OCI-LY3 (cell line): Measurements from ENCODE around the gene UQCC2.

Experiments used
- H2AFZ ChIP-seq: fragments of 200-600, 300-600 bp; shearing (Covaris generic); 2 replicates; pipeline ENCODE4 v1.6.0; 2014; ENCODE audit warnings: antibody characterized with exemption, low read depth, low read length
- H3K27ac ChIP-seq: fragments of 200-600, 300-600 bp; sonication (generic); 2 replicates; pipeline ENCODE4 v1.5.1; 2014; ENCODE audit warnings: mild to moderate bottlenecking, low read length, moderate library complexity, mixed read lengths
- H3K27me3 ChIP-seq: fragments of 200-600, 300-600 bp; sonication (generic); 2 replicates; pipeline ENCODE4 v1.6.1; 2014; ENCODE audit warnings: low read depth, low read length, mixed read lengths
- H3K36me3 ChIP-seq: fragments of 200-600, 300-600 bp; sonication (generic); replicated peaks from 2 replicates; pipeline ENCODE3; 2014; ENCODE audit warnings: low read depth, low read length, mixed read lengths
- H3K4me1 ChIP-seq: fragments of 300-600, 200-600 bp; sonication (generic); 2 replicates; pipeline ENCODE4 v1.6.1; 2014; ENCODE audit warnings: low read length, mixed read lengths
- H3K4me2 ChIP-seq: fragments of 200-600, 300-600 bp; sonication (generic); 2 replicates; pipeline ENCODE4 v1.6.1; 2014; ENCODE audit warnings: low read length, mixed read lengths
- H3K4me3 ChIP-seq: fragments of 300-600, 200-600 bp; sonication (generic); 2 replicates; pipeline ENCODE4 v1.5.1; 2014; ENCODE audit warnings: antibody characterized with exemption, mild to moderate bottlenecking, low read length, moderate library complexity
- H3K79me2 ChIP-seq: fragments of 300-600, 200-600 bp; shearing (Covaris generic); 2 replicates; pipeline ENCODE4 v1.6.1; 2014; ENCODE audit warnings: mild to moderate bottlenecking, low read length, mixed read lengths
- H3K9ac ChIP-seq: fragments of 300-600, 200-600 bp; shearing (Covaris generic); 2 replicates; pipeline ENCODE4 v1.6.0; 2014; ENCODE audit warnings: mild to moderate bottlenecking, low read length, moderate library complexity
- H3K9me3 ChIP-seq: fragments of 200-600, 300-600 bp; shearing (Covaris generic); 2 replicates; pipeline ENCODE4 v1.6.1; 2014; ENCODE audit warnings: low read length, mixed read lengths; ENCODE audit not compliant: insufficient read depth
- H4K20me1 ChIP-seq: fragments of 200-600, 300-600 bp; sonication (generic); 2 replicates; pipeline ENCODE4 v1.6.1; 2016; ENCODE audit warnings: low read length, mixed read lengths; ENCODE audit not compliant: insufficient read depth
- CTCF ChIP-seq: fragments of 200-600, 300-600 bp; sonication (generic); IDR thresholded peaks from 2 replicates; pipeline ENCODE4 v1.5.1; 2014; ENCODE audit warnings: antibody characterized with exemption, low read length, low read depth
- EZH2phosphoT487 ChIP-seq: fragments of 200-600 bp; shearing (Covaris generic); IDR thresholded peaks from 2 replicates; pipeline ENCODE4 v1.6.1; 2018; ENCODE audit warnings: antibody characterized with exemption, mixed run types, low read depth

UQCC2 gene

DNA sequence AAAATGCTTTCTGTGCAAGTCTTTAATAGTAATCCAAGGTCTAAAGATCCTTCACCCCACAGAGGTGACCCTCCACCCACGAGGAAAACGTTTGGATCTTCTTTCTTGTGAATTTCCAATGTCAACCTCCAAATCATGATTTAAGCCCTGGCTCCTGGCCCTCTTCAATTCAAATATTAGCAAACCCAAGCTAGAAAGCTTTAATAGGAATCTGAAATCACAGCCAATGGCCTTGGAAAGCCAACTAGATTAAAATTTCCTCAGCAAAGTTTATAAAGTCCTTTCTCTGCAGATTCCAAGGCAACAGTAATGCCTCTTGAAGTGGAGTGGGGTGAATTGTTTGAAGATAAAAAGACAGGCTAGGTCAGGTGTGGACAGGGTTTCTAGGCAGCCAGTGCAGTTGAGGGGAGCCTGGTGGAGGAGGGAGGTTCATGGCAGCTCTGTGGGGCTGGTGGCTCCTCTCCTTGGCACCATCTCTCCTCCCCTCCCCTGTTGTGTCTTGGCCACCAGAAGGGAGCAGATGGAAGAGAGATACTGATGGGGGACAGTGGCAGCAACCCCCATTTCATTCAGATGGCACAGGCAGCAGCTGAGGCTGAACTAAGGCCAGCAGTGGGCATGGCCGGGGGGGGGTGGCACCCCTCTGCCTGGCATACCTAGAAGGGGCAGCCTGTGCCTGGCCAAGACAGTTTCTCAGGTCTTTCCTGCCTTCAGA is 12.0 kb upstream of the UQCC2 start:
- Histone ChIP-seq H3K79me2 (no peaks in the 10 kb centered on the region), H3K4me2 (no peak overlapping the region), H3K4me1 (peaks cover 14% of the 10 kb centered on the region), H3K9me3 (no peaks in the 10 kb centered on the region), H3K4me3 (no peak overlapping the region), H3K27me3 (peaks cover 27% of the 10 kb centered on the region), H2AFZ (no peak overlapping the region), H4K20me1 (no peaks in the 10 kb centered on the region), H3K9ac (no peak overlapping the region), H3K27ac (no peak overlapping the region), H3K36me3 (no peaks in the 10 kb centered on the region)
- TF ChIP-seq EZH2phosphoT487 (no peak), CTCF (no peak)

GRCh38 chr6:33722103-33722623 is 10.7 kb upstream of the UQCC2 start:
- no peak overlapping the region for H3K4me2 ChIP-seq
- no peaks in the 10 kb centered on the region for H3K79me2 ChIP-seq

DNA sequence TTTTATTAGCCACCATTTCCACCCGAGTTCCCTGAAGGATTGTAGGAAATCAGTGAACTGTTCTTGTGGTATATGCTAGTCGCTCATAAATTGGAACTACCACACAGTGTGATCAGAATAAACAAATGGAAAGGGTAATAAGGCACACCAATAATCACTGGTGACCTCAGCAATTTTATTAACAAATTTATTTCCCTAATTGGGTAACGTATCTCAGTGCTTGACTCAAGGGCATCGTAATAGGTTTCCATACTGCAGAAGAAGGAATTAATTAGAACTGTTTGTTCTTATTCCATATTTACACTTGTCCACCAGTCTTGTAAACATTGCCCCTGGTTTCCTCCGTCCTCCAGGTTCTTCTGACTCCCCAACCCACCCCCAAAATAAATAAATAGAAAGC is 10.0 kb upstream of the UQCC2 start:
- H3K36me3 ChIP-seq: no peaks in the 10 kb centered on the region
- H3K4me2 ChIP-seq: peak overlapping the region; percentile 24
- H2AFZ ChIP-seq: no peak overlapping the region
- no peaks in the 10 kb centered on the region for H3K79me2 ChIP-seq
- no peaks in the 10 kb centered on the region for H4K20me1 ChIP-seq
- no peak overlapping the region for H3K4me3 ChIP-seq
- no peak overlapping the region for H3K9ac ChIP-seq
- TF ChIP-seq EZH2phosphoT487 (no peak), CTCF (no peak)
- H3K27me3 ChIP-seq: peaks cover 27% of the 10 kb centered on the region
- no peak overlapping the region for H3K27ac ChIP-seq
- peaks cover 16% of the 10 kb centered on the region for H3K4me1 ChIP-seq
- H3K9me3 ChIP-seq: no peaks in the 10 kb centered on the region

More at GRCh38 chr6:33722103-33722623, 10.7 kb upstream of the UQCC2 start:
- H3K9ac ChIP-seq: no peak overlapping the region
- H3K9me3 ChIP-seq: no peaks in the 10 kb centered on the region
- H3K4me3 ChIP-seq: no peak overlapping the region
- peaks cover 16% of the 10 kb centered on the region for H3K4me1 ChIP-seq
- peaks cover 27% of the 10 kb centered on the region for H3K27me3 ChIP-seq
- TF ChIP-seq EZH2phosphoT487 (no peak), CTCF (no peak)
- H3K36me3 ChIP-seq: no peaks in the 10 kb centered on the region
- no peak overlapping the region for H3K27ac ChIP-seq
- H2AFZ ChIP-seq: no peak overlapping the region
- H4K20me1 ChIP-seq: no peaks in the 10 kb centered on the region

GRCh38 chr6:33720998-33721397 is 9.5 kb upstream of the UQCC2 start:
- H2AFZ ChIP-seq: no peak overlapping the region
- H3K79me2 ChIP-seq: no peaks in the 10 kb centered on the region
- peaks cover 16% of the 10 kb centered on the region for H3K4me1 ChIP-seq
- no peak overlapping the region for H3K27ac ChIP-seq
- H3K9me3 ChIP-seq: no peaks in the 10 kb centered on the region
- no peak overlapping the region for H3K4me3 ChIP-seq
- no peaks in the 10 kb centered on the region for H4K20me1 ChIP-seq
- H3K9ac ChIP-seq: no peak overlapping the region
- TF ChIP-seq CTCF: no peak
- no peak for TF ChIP-seq EZH2phosphoT487
- peaks cover 27% of the 10 kb centered on the region for H3K27me3 ChIP-seq
- no peaks in the 10 kb centered on the region for H3K36me3 ChIP-seq
- H3K4me2 ChIP-seq: peak overlapping the region; percentile 24
